ENCODE results near the gene WNK2. TPM values are rescaled to one million over a fixed set of nuclear protein-coding genes. Genes with fewer than 3 reads are reported as not detected.

Gene WNK2
- total RNA-seq, 4 donors from 2014 or later, result 3.8 to 17.7 (median 9.0) TPM

- H3K4me3 ChIP-seq, result no peak overlapping the region
- peaks cover 0 to 22% (median 9%) of the 10 kb centered on the region in 4 donors for H3K4me1 ChIP-seq
- no peak overlapping the region for H3K27ac ChIP-seq
- H3K27me3 ChIP-seq, result no peaks in the 10 kb centered on the region
- no peaks in the 10 kb centered on the region for H3K9me3 ChIP-seq
- H3K36me3 ChIP-seq, result no peaks in the 10 kb centered on the region
- DNase-seq (ENCODE audit: low spot score in 2 of 2), result no peak
- 63 to 75% methylated on average over 2 of the region's 2 CpGs for WGBS, 2 donors
- TF ChIP-seq EP300 (IDR thresholded peaks at IDR 0.05) (no peak), POLR2A (IDR thresholded peaks at IDR 0.05) (no peak), CTCF (IDR thresholded peaks at IDR 0.05) (no peak)
Measured at GRCh38 chr9:93147632-93148031, 36.3 kb upstream of the WNK2 start.

GRCh38 chr9:93148721-93149120 is 35.2 kb upstream of the WNK2 start:
- Histone ChIP-seq H3K36me3 (no peaks in the 10 kb centered on the region), H3K27ac (no peak overlapping the region), H3K4me3 (no peak overlapping the region), H3K9me3 (no peaks in the 10 kb centered on the region), H3K4me1 (peaks cover 0 to 14% (median 8%) of the 10 kb centered on the region in 4 donors), H3K27me3 (no peaks in the 10 kb centered on the region)
- no peak for TF ChIP-seq POLR2A (IDR thresholded peaks at IDR 0.05)
- TF ChIP-seq EP300 (IDR thresholded peaks at IDR 0.05), result no peak
- no peak for TF ChIP-seq CTCF (IDR thresholded peaks at IDR 0.05)
- DNase-seq (ENCODE audit: low spot score in 2 of 2), result no peak
- WGBS, 2 donors, result 86 to 88% methylated on average over 2 of the region's 2 CpGs

- Histone ChIP-seq H3K9me3 (no peaks in the 10 kb centered on the region), H3K36me3 (no peaks in the 10 kb centered on the region), H3K4me1 (peaks cover 0 to 7% (median 5%) of the 10 kb centered on the region in 4 donors), H3K4me3 (no peak overlapping the region), H3K27me3 (no peaks in the 10 kb centered on the region), H3K27ac (no peak overlapping the region)
- DNase-seq (ENCODE audit: low spot score in 2 of 2), result no peak
- 11 to 20% methylated on average over 1 of the region's 1 CpG for WGBS, 2 donors
- no peak for TF ChIP-seq CTCF (IDR thresholded peaks at IDR 0.05)
- TF ChIP-seq EP300 (IDR thresholded peaks at IDR 0.05), result no peak
- no peak for TF ChIP-seq POLR2A (IDR thresholded peaks at IDR 0.05)
Measured at GRCh38 chr9:93149361-93149760, 34.6 kb upstream of the WNK2 start.

GRCh38 chr9:93151097-93151784 is 32.7 kb upstream of the WNK2 start:
- WGBS, 2 donors, result 80 to 82% methylated on average over 9 to 10 of the region's 10 CpGs
- TF ChIP-seq POLR2A (IDR thresholded peaks at IDR 0.05), result no peak
- TF ChIP-seq CTCF (IDR thresholded peaks at IDR 0.05), result no peak
- TF ChIP-seq EP300 (IDR thresholded peaks at IDR 0.05), result no peak
- no peak overlapping the region for H3K4me3 ChIP-seq

GRCh38 chr9:93154293-93154903 is 29.5 kb upstream of the WNK2 start:
- Histone ChIP-seq H3K27me3 (no peaks in the 10 kb centered on the region), H3K4me1 (no peaks in the 10 kb centered on the region), H3K9me3 (no peaks in the 10 kb centered on the region), H3K4me3 (no peak overlapping the region), H3K36me3 (no peaks in the 10 kb centered on the region), H3K27ac (no peak overlapping the region)
- no peak for DNase-seq (ENCODE audit: low spot score in 2 of 2)
- peak; percentile 19 to 49 (median 41) for TF ChIP-seq CTCF (IDR thresholded peaks at IDR 0.05)
- no peak for TF ChIP-seq EP300 (IDR thresholded peaks at IDR 0.05)
- 77 to 80% methylated on average over 14 of the region's 14 CpGs for WGBS, 2 donors

More at GRCh38 chr9:93151097-93151784, 32.7 kb upstream of the WNK2 start:
- Histone ChIP-seq H3K4me1 (no peaks in the 10 kb centered on the region), H3K9me3 (no peaks in the 10 kb centered on the region), H3K27me3 (no peaks in the 10 kb centered on the region), H3K36me3 (no peaks in the 10 kb centered on the region), H3K27ac (no peak overlapping the region)
- DNase-seq (ENCODE audit: low spot score in 2 of 2), result no peak
